DOHH2 (cell line): Measurements from ENCODE around the gene CPD.

Source experiments
- CTCF ChIP-seq: fragments of 200-600 bp; sonication (generic); IDR thresholded peaks from one replicate; pipeline ENCODE4 v1.5.1; 2014; ENCODE audit warnings: antibody characterized with exemption, mild to moderate bottlenecking, low read depth, low read length; ENCODE audit not compliant: poor library complexity, severe bottlenecking
- EZH2phosphoT487 ChIP-seq: fragments of 200-600 bp; sonication (generic); IDR thresholded peaks from 2 replicates; pipeline ENCODE4 v1.6.1; 2017; ENCODE audit warnings: borderline replicate concordance, mild to moderate bottlenecking, antibody characterized with exemption, low read length, moderate library complexity, mixed read lengths

DNA sequence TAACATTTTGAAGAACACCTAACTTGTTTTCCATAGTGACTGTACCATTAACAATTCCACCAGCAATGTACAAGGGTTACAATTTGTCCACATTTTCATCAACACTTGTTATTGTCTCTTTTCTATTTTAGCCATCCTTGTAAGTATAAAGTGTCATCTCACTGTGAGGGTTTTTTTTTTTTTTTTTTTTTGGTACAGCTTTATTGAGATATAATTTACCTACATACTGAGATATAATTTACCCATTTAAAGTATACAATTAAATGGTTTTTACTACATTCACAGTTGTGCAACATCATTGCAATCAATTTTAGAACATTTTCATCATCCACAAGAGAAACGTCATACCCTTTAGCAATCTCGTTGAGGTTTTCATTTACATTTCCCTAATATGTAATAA is 27.0 kb upstream of the CPD start:
- TF ChIP-seq CTCF (no peak), EZH2phosphoT487 (no peak)
